Measurements from ENCODE around the gene SATB2. TPM values are rescaled to one million over a fixed set of nuclear protein-coding genes. Genes with fewer than 3 reads are reported as not detected.

Gene SATB2
- polyA plus RNA-seq, 1 donor from 2014 or later = 0.21 TPM

DNA sequence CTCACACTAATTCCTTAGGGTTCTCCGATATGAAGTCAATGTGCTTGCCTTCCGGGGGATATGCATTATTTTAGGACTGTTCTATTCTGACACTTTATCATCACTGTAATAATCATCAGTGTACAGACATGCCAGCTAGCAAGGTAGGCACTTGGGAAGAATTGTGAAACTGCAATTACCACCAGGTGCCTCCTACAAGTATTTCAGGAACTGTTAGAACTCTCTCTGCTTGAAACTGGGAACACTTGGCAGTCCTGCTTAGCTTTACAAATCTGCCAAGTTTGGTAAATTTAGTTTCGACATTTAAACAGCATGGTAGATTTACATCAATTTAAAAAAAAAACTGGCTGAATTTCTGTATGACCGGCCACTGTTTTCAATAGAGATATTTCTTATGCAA, 128.7 kb downstream of the SATB2 start:
- Histone ChIP-seq H2AFZ (ENCODE audit: low read depth, low read length) (no peak overlapping the region), H3K4me3 (ENCODE audit: low read length) (no peak overlapping the region), H4K20me1 (ENCODE audit: insufficient read depth) (no peaks in the 10 kb centered on the region), H3K79me2 (replicated peaks; ENCODE audit: insufficient read depth, low read length) (no peaks in the 10 kb centered on the region), H3K9me2 (ENCODE audit: insufficient read depth, low read length) (no peaks in the 10 kb centered on the region), H3K9ac (ENCODE audit: low read length) (no peak overlapping the region), H3K27me3 (ENCODE audit: insufficient read depth, low read depth, low read length) (no peaks in the 10 kb centered on the region), H3K9me3 (ENCODE audit: low read length) (no peaks in the 10 kb centered on the region), H3F3A (ENCODE audit: insufficient read depth, low read length, poor library complexity, severe bottlenecking) (no peaks in the 10 kb centered on the region), H3K27ac (ENCODE audit: low read length) (no peak overlapping the region), H3K4me2 (ENCODE audit: low read length) (no peak overlapping the region), H3K36me3 (ENCODE audit: insufficient read depth, low read length) (no peaks in the 10 kb centered on the region)
- no peak for TF ChIP-seq SMC3 (conservative IDR thresholded peaks at IDR 0.05; ENCODE audit: poor library complexity)

DNA sequence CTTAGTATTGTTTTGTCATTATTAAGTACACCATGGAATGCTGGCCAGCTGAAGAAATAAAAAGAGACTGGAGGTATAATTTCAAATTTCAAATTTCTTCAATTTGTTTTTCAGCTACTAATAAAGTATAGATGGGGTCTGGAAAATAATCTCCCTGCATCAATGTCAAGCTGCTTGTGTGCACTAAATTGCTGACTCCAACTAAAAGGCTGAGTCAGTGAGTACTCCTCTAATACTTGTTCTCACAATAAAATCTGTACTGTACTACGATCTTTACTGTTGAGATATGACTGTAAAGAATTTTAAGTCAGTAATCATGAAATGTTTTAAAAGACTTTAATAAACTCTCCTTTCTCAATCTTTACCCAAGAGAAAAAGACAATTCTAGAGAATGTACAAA, 131.9 kb downstream of the SATB2 start:
- no peaks in the 10 kb centered on the region for H3K27me3 ChIP-seq (ENCODE audit: insufficient read depth, low read depth, low read length)
- H3K9ac ChIP-seq (ENCODE audit: low read length) = no peak overlapping the region
- H3K36me3 ChIP-seq (ENCODE audit: insufficient read depth, low read length) = no peaks in the 10 kb centered on the region
- H2AFZ ChIP-seq (ENCODE audit: low read depth, low read length) = no peak overlapping the region
- no peaks in the 10 kb centered on the region for H3F3A ChIP-seq (ENCODE audit: insufficient read depth, low read length, poor library complexity, severe bottlenecking)
- no peak overlapping the region for H3K4me3 ChIP-seq (ENCODE audit: low read length)
- H3K4me2 ChIP-seq (ENCODE audit: low read length) = no peak overlapping the region
- no peaks in the 10 kb centered on the region for H4K20me1 ChIP-seq (ENCODE audit: insufficient read depth)
- H3K27ac ChIP-seq (ENCODE audit: low read length) = no peak overlapping the region
- TF ChIP-seq POLR2AphosphoS5 (IDR thresholded peaks at IDR 0.05) (no peak), EZH2 (IDR thresholded peaks at IDR 0.05; ENCODE audit: borderline replicate concordance, insufficient read depth, low read length, poor library complexity, severe bottlenecking) (no peak), MXI1 (conservative IDR thresholded peaks at IDR 0.05; ENCODE audit: poor library complexity, severe bottlenecking) (no peak), EP300 (conservative IDR thresholded peaks at IDR 0.05; ENCODE audit: poor library complexity, severe bottlenecking) (no peak), RAD21 (conservative IDR thresholded peaks at IDR 0.05) (no peak), TAF1 (IDR thresholded peaks at IDR 0.05; ENCODE audit: low read depth) (no peak), SMC3 (conservative IDR thresholded peaks at IDR 0.05; ENCODE audit: poor library complexity) (no peak)
- TF ChIP-seq, protein P1, sequence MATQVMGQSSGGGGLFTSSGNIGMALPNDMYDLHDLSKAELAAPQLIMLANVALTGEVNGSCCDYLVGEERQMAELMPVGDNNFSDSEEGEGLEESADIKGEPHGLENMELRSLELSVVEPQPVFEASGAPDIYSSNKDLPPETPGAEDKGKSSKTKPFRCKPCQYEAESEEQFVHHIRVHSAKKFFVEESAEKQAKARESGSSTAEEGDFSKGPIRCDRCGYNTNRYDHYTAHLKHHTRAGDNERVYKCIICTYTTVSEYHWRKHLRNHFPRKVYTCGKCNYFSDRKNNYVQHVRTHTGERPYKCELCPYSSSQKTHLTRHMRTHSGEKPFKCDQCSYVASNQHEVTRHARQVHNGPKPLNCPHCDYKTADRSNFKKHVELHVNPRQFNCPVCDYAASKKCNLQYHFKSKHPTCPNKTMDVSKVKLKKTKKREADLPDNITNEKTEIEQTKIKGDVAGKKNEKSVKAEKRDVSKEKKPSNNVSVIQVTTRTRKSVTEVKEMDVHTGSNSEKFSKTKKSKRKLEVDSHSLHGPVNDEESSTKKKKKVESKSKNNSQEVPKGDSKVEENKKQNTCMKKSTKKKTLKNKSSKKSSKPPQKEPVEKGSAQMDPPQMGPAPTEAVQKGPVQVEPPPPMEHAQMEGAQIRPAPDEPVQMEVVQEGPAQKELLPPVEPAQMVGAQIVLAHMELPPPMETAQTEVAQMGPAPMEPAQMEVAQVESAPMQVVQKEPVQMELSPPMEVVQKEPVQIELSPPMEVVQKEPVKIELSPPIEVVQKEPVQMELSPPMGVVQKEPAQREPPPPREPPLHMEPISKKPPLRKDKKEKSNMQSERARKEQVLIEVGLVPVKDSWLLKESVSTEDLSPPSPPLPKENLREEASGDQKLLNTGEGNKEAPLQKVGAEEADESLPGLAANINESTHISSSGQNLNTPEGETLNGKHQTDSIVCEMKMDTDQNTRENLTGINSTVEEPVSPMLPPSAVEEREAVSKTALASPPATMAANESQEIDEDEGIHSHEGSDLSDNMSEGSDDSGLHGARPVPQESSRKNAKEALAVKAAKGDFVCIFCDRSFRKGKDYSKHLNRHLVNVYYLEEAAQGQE (IDR thresholded peaks at IDR 0.05; ENCODE audit: borderline replicate concordance) = no peak
- TF ChIP-seq, protein P2, sequence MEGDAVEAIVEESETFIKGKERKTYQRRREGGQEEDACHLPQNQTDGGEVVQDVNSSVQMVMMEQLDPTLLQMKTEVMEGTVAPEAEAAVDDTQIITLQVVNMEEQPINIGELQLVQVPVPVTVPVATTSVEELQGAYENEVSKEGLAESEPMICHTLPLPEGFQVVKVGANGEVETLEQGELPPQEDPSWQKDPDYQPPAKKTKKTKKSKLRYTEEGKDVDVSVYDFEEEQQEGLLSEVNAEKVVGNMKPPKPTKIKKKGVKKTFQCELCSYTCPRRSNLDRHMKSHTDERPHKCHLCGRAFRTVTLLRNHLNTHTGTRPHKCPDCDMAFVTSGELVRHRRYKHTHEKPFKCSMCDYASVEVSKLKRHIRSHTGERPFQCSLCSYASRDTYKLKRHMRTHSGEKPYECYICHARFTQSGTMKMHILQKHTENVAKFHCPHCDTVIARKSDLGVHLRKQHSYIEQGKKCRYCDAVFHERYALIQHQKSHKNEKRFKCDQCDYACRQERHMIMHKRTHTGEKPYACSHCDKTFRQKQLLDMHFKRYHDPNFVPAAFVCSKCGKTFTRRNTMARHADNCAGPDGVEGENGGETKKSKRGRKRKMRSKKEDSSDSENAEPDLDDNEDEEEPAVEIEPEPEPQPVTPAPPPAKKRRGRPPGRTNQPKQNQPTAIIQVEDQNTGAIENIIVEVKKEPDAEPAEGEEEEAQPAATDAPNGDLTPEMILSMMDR (IDR thresholded peaks at IDR 0.05; ENCODE audit: poor library complexity, severe bottlenecking) = no peak
- no peaks in the 10 kb centered on the region for H3K79me2 ChIP-seq (replicated peaks; ENCODE audit: insufficient read depth, low read length)
- H3K9me2 ChIP-seq (ENCODE audit: insufficient read depth, low read length) = no peaks in the 10 kb centered on the region
- no peaks in the 10 kb centered on the region for H3K9me3 ChIP-seq (ENCODE audit: low read length)

DNA sequence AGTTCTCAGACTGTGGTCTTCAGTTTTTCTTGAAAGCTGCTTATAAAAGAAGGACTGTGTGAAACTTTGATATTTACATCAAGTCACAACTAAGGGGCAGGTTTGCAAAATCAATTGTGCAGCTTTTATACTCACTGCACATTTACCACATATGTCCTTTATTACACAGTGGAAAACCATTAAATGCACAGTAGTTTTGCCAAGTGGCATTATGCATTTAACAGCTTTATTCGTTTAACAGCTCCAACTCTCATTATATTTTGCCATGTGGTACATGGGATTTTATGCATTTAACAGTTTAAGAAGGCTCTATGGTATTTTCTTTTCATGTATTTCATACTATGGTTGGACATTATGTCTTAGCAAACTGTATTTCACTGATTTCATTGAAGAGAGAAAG, 135.6 kb downstream of the SATB2 start:
- Histone ChIP-seq H2AFZ (ENCODE audit: low read depth, low read length) (no peak overlapping the region), H3K79me2 (replicated peaks; ENCODE audit: insufficient read depth, low read length) (no peaks in the 10 kb centered on the region), H4K20me1 (ENCODE audit: insufficient read depth) (no peaks in the 10 kb centered on the region), H3K9ac (ENCODE audit: low read length) (no peak overlapping the region), H3K4me3 (ENCODE audit: low read length) (no peak overlapping the region), H3K36me3 (ENCODE audit: insufficient read depth, low read length) (no peaks in the 10 kb centered on the region), H3K9me2 (ENCODE audit: insufficient read depth, low read length) (no peaks in the 10 kb centered on the region), H3K4me2 (ENCODE audit: low read length) (no peak overlapping the region), H3K27me3 (ENCODE audit: insufficient read depth, low read depth, low read length) (no peaks in the 10 kb centered on the region), H3K27ac (ENCODE audit: low read length) (no peak overlapping the region), H3K9me3 (ENCODE audit: low read length) (no peaks in the 10 kb centered on the region), H3F3A (ENCODE audit: insufficient read depth, low read length, poor library complexity, severe bottlenecking) (no peaks in the 10 kb centered on the region)
- TF ChIP-seq, protein P1 (IDR thresholded peaks at IDR 0.05; ENCODE audit: borderline replicate concordance) = no peak
- no peak for TF ChIP-seq MXI1 (conservative IDR thresholded peaks at IDR 0.05; ENCODE audit: poor library complexity, severe bottlenecking)
- TF ChIP-seq EZH2 (IDR thresholded peaks at IDR 0.05; ENCODE audit: borderline replicate concordance, insufficient read depth, low read length, poor library complexity, severe bottlenecking) = no peak
- TF ChIP-seq TAF1 (IDR thresholded peaks at IDR 0.05; ENCODE audit: low read depth) = no peak
- TF ChIP-seq POLR2AphosphoS5 (IDR thresholded peaks at IDR 0.05) = no peak
- no peak for TF ChIP-seq RAD21 (conservative IDR thresholded peaks at IDR 0.05)
- TF ChIP-seq SMC3 (conservative IDR thresholded peaks at IDR 0.05; ENCODE audit: poor library complexity) = no peak
- no peak for TF ChIP-seq EP300 (conservative IDR thresholded peaks at IDR 0.05; ENCODE audit: poor library complexity, severe bottlenecking)
- TF ChIP-seq, protein P2 (IDR thresholded peaks at IDR 0.05; ENCODE audit: poor library complexity, severe bottlenecking) = no peak
